H9 (cell line): ENCODE results near the gene FEM1B. TPM values are rescaled to one million over a fixed set of nuclear protein-coding genes. Genes with fewer than 3 reads are reported as not detected.

Source experiments
- DNase-seq: peaks from one replicate; pipeline ENCODE4 v3.0.0-alpha.2; 2017
- H2AFZ ChIP-seq: one replicate; pipeline ENCODE4 v1.6.1; 2013; ENCODE audit warnings: mild to moderate bottlenecking, low read length, control low read depth, moderate library complexity
- H2AK5ac ChIP-seq: 2 replicates; pipeline ENCODE4 v1.6.1; 2013; ENCODE audit warnings: low read length, control low read depth, mixed read lengths; ENCODE audit not compliant: insufficient read length
- H2BK120ac ChIP-seq: one replicate; pipeline ENCODE4 v1.6.1; 2013; ENCODE audit warnings: low read depth, mild to moderate bottlenecking, low read length, control low read depth, inconsistent platforms; ENCODE audit not compliant: poor library complexity, severe bottlenecking
- H2BK12ac ChIP-seq: 2 replicates; pipeline ENCODE4 v1.6.1; 2013; ENCODE audit warnings: low read length, control low read depth, mixed read lengths, low read depth; ENCODE audit not compliant: insufficient read length
- H2BK15ac ChIP-seq: 2 replicates; pipeline ENCODE4 v1.6.1; 2013; ENCODE audit warnings: low read depth, low read length, control low read depth
- H2BK20ac ChIP-seq: one replicate; pipeline ENCODE4 v1.6.1; 2013; ENCODE audit warnings: low read depth, mild to moderate bottlenecking, low read length, control low read depth, inconsistent platforms; ENCODE audit not compliant: poor library complexity, severe bottlenecking
- H2BK5ac ChIP-seq: 2 replicates; pipeline ENCODE4 v1.6.1; 2013; ENCODE audit warnings: low read length, control low read depth, mixed read lengths; ENCODE audit not compliant: insufficient read length
- H3K14ac ChIP-seq: 2 replicates; pipeline ENCODE4 v1.6.1; 2013; ENCODE audit warnings: low read length, control low read depth; ENCODE audit not compliant: insufficient read depth
- H3K18ac ChIP-seq: 2 replicates; pipeline ENCODE4 v1.6.1; 2013; ENCODE audit warnings: low read depth, mild to moderate bottlenecking, mixed read lengths, low read length, control low read depth; ENCODE audit not compliant: insufficient read length
- H3K23ac ChIP-seq: 2 replicates; pipeline ENCODE4 v1.6.1; 2013; ENCODE audit warnings: low read length, control low read depth, mixed read lengths, low read depth; ENCODE audit not compliant: insufficient read length
- H3K23me2 ChIP-seq: 2 replicates; pipeline ENCODE4 v1.6.1; 2013; ENCODE audit warnings: low read depth, mild to moderate bottlenecking, mixed read lengths, low read length, control low read depth; ENCODE audit not compliant: insufficient read length, poor library complexity, severe bottlenecking
- H3K27ac ChIP-seq: 2 replicates; pipeline ENCODE4 v1.5.1; 2013; ENCODE audit warnings: low read length, control low read depth, mixed read lengths, low read depth; ENCODE audit not compliant: insufficient read length
- H3K27me3 ChIP-seq: 2 replicates; pipeline ENCODE4 v1.6.1; 2013; ENCODE audit warnings: low read length, control low read depth, inconsistent platforms; ENCODE audit not compliant: insufficient read depth
- H3K4ac ChIP-seq: 2 replicates; pipeline ENCODE4 v1.6.1; 2013; ENCODE audit warnings: low read depth, mild to moderate bottlenecking, control low read depth, inconsistent platforms, low read length, moderate library complexity
- H3K4me1 ChIP-seq: 2 replicates; pipeline ENCODE4 v1.6.1; 2013; ENCODE audit warnings: low read length, control low read depth, inconsistent platforms; ENCODE audit not compliant: insufficient read depth
- H3K4me2 ChIP-seq: 2 replicates; pipeline ENCODE4 v1.6.1; 2013; ENCODE audit warnings: low read length, control low read depth, mixed read lengths; ENCODE audit not compliant: insufficient read length, insufficient read depth
- H3K56ac ChIP-seq: 2 replicates; pipeline ENCODE4 v1.6.1; 2013; ENCODE audit warnings: low read depth, mild to moderate bottlenecking, mixed read lengths, low read length, control low read depth; ENCODE audit not compliant: insufficient read length
- H3K79me1 ChIP-seq: 2 replicates; pipeline ENCODE4 v1.6.1; 2013; ENCODE audit warnings: low read depth, mild to moderate bottlenecking, moderate library complexity, low read length, control low read depth, inconsistent platforms; ENCODE audit not compliant: insufficient read depth, poor library complexity, severe bottlenecking
- H3K79me2 ChIP-seq: 2 replicates; pipeline ENCODE4 v1.6.1; 2013; ENCODE audit warnings: low read length, control low read depth, inconsistent platforms; ENCODE audit not compliant: insufficient read depth
- H3K9ac ChIP-seq: 2 replicates; pipeline ENCODE4 v1.6.1; 2013; ENCODE audit warnings: low read length, control low read depth, mixed read lengths; ENCODE audit not compliant: insufficient read length; ENCODE audit errors: extremely low read depth
- H3K9me3 ChIP-seq: one replicate; pipeline ENCODE4 v1.6.1; 2013; ENCODE audit warnings: low read depth, low read length, inconsistent platforms; ENCODE audit not compliant: control insufficient read depth
- H3T11ph ChIP-seq: one replicate; pipeline ENCODE4 v1.6.1; 2013; ENCODE audit warnings: mild to moderate bottlenecking, low read length, control low read depth, inconsistent platforms
- H4K20me1 ChIP-seq: one replicate; pipeline ENCODE4 v1.6.1; 2013; ENCODE audit not compliant: control insufficient read depth, insufficient read length, insufficient read depth
- H4K5ac ChIP-seq: 2 replicates; pipeline ENCODE4 v1.6.1; 2013; ENCODE audit warnings: low read depth, mild to moderate bottlenecking, mixed read lengths, low read length, control low read depth; ENCODE audit not compliant: insufficient read length
- H4K8ac ChIP-seq: replicated peaks from 2 replicates; pipeline ENCODE4 v1.6.1; 2013; ENCODE audit warnings: low read length, control low read depth, mixed read lengths, low read depth; ENCODE audit not compliant: insufficient read length
- H4K91ac ChIP-seq: 2 replicates; pipeline ENCODE4 v1.6.1; 2013; ENCODE audit warnings: low read depth, mild to moderate bottlenecking, moderate library complexity, mixed read lengths, low read length, control low read depth; ENCODE audit not compliant: insufficient read length
- H3K27ac Mint-ChIP-seq, 3 experiments: 2 replicates in 2 of 3; 3 replicates in 1 of 3; pipeline ENCODE4 v1.8.0; 2020 to 2021; ENCODE audit warnings: mixed read lengths in 3 of 3, mild to moderate bottlenecking in 1 of 3, moderate library complexity in 1 of 3
- H3K27me3 Mint-ChIP-seq: 2 replicates; pipeline ENCODE4 v1.8.0; 2021; ENCODE audit warnings: low read depth, mild to moderate bottlenecking, moderate library complexity, mixed read lengths
- H3K36me3 Mint-ChIP-seq, 3 experiments: 2 replicates in 2 of 3; 3 replicates in 1 of 3; pipeline ENCODE4 v1.8.0; 2020 to 2021; ENCODE audit warnings: low read depth in 3 of 3, mixed read lengths in 3 of 3; ENCODE audit not compliant: insufficient read depth in 1 of 3
- H3K4me1 Mint-ChIP-seq, 2 experiments: 2 replicates each; pipeline ENCODE4 v1.8.0; 2020; ENCODE audit warnings: mixed read lengths in 2 of 2
- H3K4me3 Mint-ChIP-seq, 2 experiments: 2 replicates in 1 of 2; 3 replicates in 1 of 2; pipeline ENCODE4 v1.8.0; 2020 to 2021; ENCODE audit warnings: mild to moderate bottlenecking in 2 of 2, mixed read lengths in 2 of 2, moderate library complexity in 1 of 2
- H3K9me3 Mint-ChIP-seq, 2 experiments: 2 replicates in 1 of 2; 3 replicates in 1 of 2; pipeline ENCODE4 v1.8.0; 2020; ENCODE audit warnings: mild to moderate bottlenecking in 2 of 2, mixed read lengths in 2 of 2, moderate library complexity in 1 of 2
- WGBS: extraction: QIAGEN DNeasy Blood & Tissue Kit; methylation state at CpG from one replicate; pipeline ENCODE4 v1.1.7; 2013; ENCODE audit warnings: missing lambda C conversion rate, low lambda C conversion rate, mixed read lengths; ENCODE audit not compliant: insufficient read length; ENCODE audit errors: extremely low coverage; 5-methylcytosine and 5-hydroxymethylcytosine counted together
- total RNA-seq: library from RNA; stranded (reverse); gene quantifications from 2 replicates; pipeline ENCODE4 v1.2.1, GENCODE V29; 2021
- TF ChIP-seq, protein P1 (sequence below): fragments of 200-600 bp; sonication (generic); conservative IDR thresholded peaks from 3 replicates; pipeline ENCODE4 v1.8.0; 2021; ENCODE audit warnings: antibody characterized with exemption, mild to moderate bottlenecking

The FEM1B gene
- total RNA-seq, 1 experiment from 2014 or later = 77.9 TPM

DNA sequence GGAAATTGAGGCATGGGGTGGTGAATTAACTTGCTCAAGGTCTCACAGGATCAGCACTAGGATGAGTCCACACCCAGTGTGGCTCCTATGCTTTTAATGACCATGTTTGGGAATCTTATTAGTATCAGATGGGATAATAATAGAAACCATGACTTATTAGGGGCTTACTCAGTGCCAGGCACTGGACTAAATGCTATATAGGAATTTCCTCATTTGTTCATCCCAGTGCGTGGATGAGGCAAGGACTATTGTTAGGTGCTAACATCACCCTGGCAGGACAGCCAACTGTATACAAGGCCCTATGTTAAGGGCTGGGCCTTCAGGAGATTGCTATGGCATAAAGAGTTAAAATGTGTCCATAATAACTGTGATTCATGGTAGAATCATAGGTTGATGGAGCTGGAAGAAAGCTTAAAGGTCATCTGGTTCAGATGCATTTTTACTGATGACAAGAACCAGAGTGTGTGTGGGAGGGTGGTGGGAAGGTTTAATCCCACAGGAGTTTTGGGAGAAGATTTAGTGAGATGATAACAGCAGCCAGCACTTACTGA, 4.7 kb upstream of the FEM1B start:
- Histone ChIP-seq H2AK5ac (no peak overlapping the region), H3K4me1 (peaks cover 7% of the 10 kb centered on the region; the same call in 1 of the 2 replicates), H3K79me2 (no peaks in the 10 kb centered on the region), H3K4ac (no peak overlapping the region), H3K14ac (no peak overlapping the region), H4K5ac (no peak overlapping the region), H2BK20ac (no peak overlapping the region), H4K91ac (no peak overlapping the region), H2BK12ac (no peak overlapping the region), H2AFZ (no peak overlapping the region), H3K9me3 (no peaks in the 10 kb centered on the region), H3K27ac (no peak overlapping the region), H2BK5ac (no peak overlapping the region), H3K27me3 (no peaks in the 10 kb centered on the region), H2BK120ac (no peak overlapping the region), H3K23me2 (peaks cover 8% of the 10 kb centered on the region), H3K4me2 (no peak overlapping the region), H4K8ac (no peak overlapping the region), H3K18ac (no peak overlapping the region), H3K56ac (no peak overlapping the region), H3K79me1 (no peaks in the 10 kb centered on the region), H4K20me1 (no peaks in the 10 kb centered on the region), H2BK15ac (no peak overlapping the region), H3K9ac (no peak overlapping the region), H3K23ac (no peak overlapping the region), H3T11ph (no peak overlapping the region)
- Mint-ChIP-seq H3K36me3 (no peaks in the 10 kb centered on the region), H3K4me3 (no peak overlapping the region), H3K27me3 (no peaks in the 10 kb centered on the region), H3K9me3 (no peaks in the 10 kb centered on the region), H3K27ac (no peak overlapping the region; a peak in 1 of 7 replicates), H3K4me1 (peaks cover 36 to 48% of the 10 kb centered on the region in 2 experiments)
- no CpG with 5 or more reads among the region's 1 CpG for WGBS
- TF ChIP-seq, protein P1, sequence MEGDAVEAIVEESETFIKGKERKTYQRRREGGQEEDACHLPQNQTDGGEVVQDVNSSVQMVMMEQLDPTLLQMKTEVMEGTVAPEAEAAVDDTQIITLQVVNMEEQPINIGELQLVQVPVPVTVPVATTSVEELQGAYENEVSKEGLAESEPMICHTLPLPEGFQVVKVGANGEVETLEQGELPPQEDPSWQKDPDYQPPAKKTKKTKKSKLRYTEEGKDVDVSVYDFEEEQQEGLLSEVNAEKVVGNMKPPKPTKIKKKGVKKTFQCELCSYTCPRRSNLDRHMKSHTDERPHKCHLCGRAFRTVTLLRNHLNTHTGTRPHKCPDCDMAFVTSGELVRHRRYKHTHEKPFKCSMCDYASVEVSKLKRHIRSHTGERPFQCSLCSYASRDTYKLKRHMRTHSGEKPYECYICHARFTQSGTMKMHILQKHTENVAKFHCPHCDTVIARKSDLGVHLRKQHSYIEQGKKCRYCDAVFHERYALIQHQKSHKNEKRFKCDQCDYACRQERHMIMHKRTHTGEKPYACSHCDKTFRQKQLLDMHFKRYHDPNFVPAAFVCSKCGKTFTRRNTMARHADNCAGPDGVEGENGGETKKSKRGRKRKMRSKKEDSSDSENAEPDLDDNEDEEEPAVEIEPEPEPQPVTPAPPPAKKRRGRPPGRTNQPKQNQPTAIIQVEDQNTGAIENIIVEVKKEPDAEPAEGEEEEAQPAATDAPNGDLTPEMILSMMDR = no peak
- no peak for DNase-seq
